Liver (tissue), 9 donors: ENCODE measurements around the gene GLOD4. TPM values are rescaled to one million over a fixed set of nuclear protein-coding genes. Genes with fewer than 3 reads are reported as not detected.
"Not testable (repeated sequence)": the region's sequence is repeated elsewhere in the genome, so short reads cannot be mapped to it uniquely, and the experiment has no call there.

Experiments used
- DNase-seq: peaks from one replicate; pipeline ENCODE4 v3.0.0-alpha.2; 2017; ENCODE audit warnings: low spot score
- H3K27ac ChIP-seq, 2 donors: one replicate each; pipeline ENCODE4 v1.7.0; 2013; ENCODE audit warnings: inconsistent platforms in 2 of 2, low read length in 2 of 2, control low read depth in 1 of 2, low read depth in 1 of 2, mild to moderate bottlenecking in 1 of 2
- H3K27me3 ChIP-seq, 4 donors: one replicate each; pipeline versions ENCODE4 v1.6.1 to v1.7.0; 2013; ENCODE audit warnings: low read length in 3 of 4, inconsistent platforms in 1 of 4, mild to moderate bottlenecking in 1 of 4, moderate library complexity in 1 of 4; ENCODE audit not compliant: control insufficient read depth in 4 of 4, insufficient read depth in 4 of 4
- H3K36me3 ChIP-seq, 4 donors: one replicate each; pipeline versions ENCODE4 v1.6.1 to v1.7.0; 2013; ENCODE audit warnings: low read length in 3 of 4, mild to moderate bottlenecking in 3 of 4, low read depth in 1 of 4, moderate library complexity in 1 of 4; ENCODE audit not compliant: control insufficient read depth in 4 of 4, insufficient read depth in 3 of 4
- H3K4me1 ChIP-seq, 4 donors: one replicate each; pipeline versions ENCODE4 v1.6.1 to v1.7.0; 2013; ENCODE audit warnings: low read length in 3 of 4, mild to moderate bottlenecking in 3 of 4, moderate library complexity in 1 of 4; ENCODE audit not compliant: control insufficient read depth in 4 of 4, insufficient read depth in 4 of 4
- H3K4me3 ChIP-seq, 3 donors: one replicate each; pipeline versions ENCODE4 v1.6.1 to v1.7.0; 2013; ENCODE audit warnings: low read length in 3 of 3, control low read depth in 1 of 3, low read depth in 1 of 3, mild to moderate bottlenecking in 1 of 3
- H3K9ac ChIP-seq, 2 donors: one replicate each; pipeline ENCODE4 v1.7.0; 2013; ENCODE audit warnings: low read length in 2 of 2, mild to moderate bottlenecking in 2 of 2, moderate library complexity in 2 of 2, control low read depth in 1 of 2, low read depth in 1 of 2
- H3K9me3 ChIP-seq, 4 donors: one replicate each; pipeline versions ENCODE4 v1.6.1 to v1.7.0; 2013; ENCODE audit warnings: low read length in 3 of 4; ENCODE audit not compliant: control insufficient read depth in 4 of 4
- EGR1 ChIP-seq, 2 donors: IDR thresholded peaks; 2 replicates each; pipeline ENCODE4 v1.6.1; 2016 to 2018; ENCODE audit warnings: antibody characterized with exemption in 2 of 2, low read depth in 2 of 2
- FOXA1 ChIP-seq: IDR thresholded peaks from 2 replicates; pipeline ENCODE4 v1.6.1; 2016; ENCODE audit warnings: antibody characterized with exemption
- FOXA2 ChIP-seq: IDR thresholded peaks from 2 replicates; pipeline ENCODE4 v1.6.1; 2016; ENCODE audit warnings: antibody characterized with exemption
- GABPA ChIP-seq, 2 donors: IDR thresholded peaks in 1 of 2; conservative IDR thresholded peaks in 1 of 2; 2 replicates each; pipeline ENCODE4 v1.6.1; 2016; ENCODE audit warnings: antibody characterized with exemption in 2 of 2, mild to moderate bottlenecking in 1 of 2, moderate library complexity in 1 of 2
- HNF4A ChIP-seq, 2 donors: conservative IDR thresholded peaks; 2 replicates each; pipeline ENCODE4 v1.6.1; 2016; ENCODE audit warnings: antibody characterized with exemption in 2 of 2, mild to moderate bottlenecking in 2 of 2
- HNF4G ChIP-seq: IDR thresholded peaks from 2 replicates; pipeline ENCODE4 v1.6.1; 2016; ENCODE audit warnings: antibody characterized with exemption
- JUND ChIP-seq, 2 donors: IDR thresholded peaks; 2 replicates each; pipeline ENCODE4 v1.6.1; 2016; ENCODE audit warnings: antibody characterized with exemption in 2 of 2
- NR2F2 ChIP-seq: IDR thresholded peaks from 2 replicates; pipeline ENCODE4 v1.6.1; 2016; ENCODE audit warnings: antibody characterized with exemption
- RAD21 ChIP-seq, 2 donors: IDR thresholded peaks; 2 replicates each; pipeline ENCODE4 v1.6.1; 2016; ENCODE audit warnings: antibody characterized with exemption in 2 of 2, mild to moderate bottlenecking in 2 of 2
- RXRA ChIP-seq, 2 donors: IDR thresholded peaks; 2 replicates each; pipeline ENCODE4 v1.6.1; 2017 to 2018; ENCODE audit warnings: antibody characterized with exemption in 2 of 2, mild to moderate bottlenecking in 1 of 2
- SP1 ChIP-seq: IDR thresholded peaks from 2 replicates; pipeline ENCODE4 v1.6.1; 2018; ENCODE audit warnings: antibody characterized with exemption, mild to moderate bottlenecking
- TAF1 ChIP-seq: conservative IDR thresholded peaks from 2 replicates; pipeline ENCODE4 v1.6.1; 2016; ENCODE audit warnings: antibody characterized with exemption, mild to moderate bottlenecking
- YY1 ChIP-seq: IDR thresholded peaks from 2 replicates; pipeline ENCODE4 v1.6.1; 2016; ENCODE audit warnings: antibody characterized with exemption, mild to moderate bottlenecking
- WGBS: extraction: QIAGEN DNeasy Blood & Tissue Kit; methylation state at CpG from one replicate; pipeline ENCODE4 v1.1.7; 2013; 5-methylcytosine and 5-hydroxymethylcytosine counted together
- polyA plus RNA-seq, 2 donors: library from polyadenylated mRNA; stranded (reverse) in 1 of 2; unstranded in 1 of 2; fragments of 200-250 nt in 1 of 2; fragments of >200 nt in 1 of 2; fragmentation: Nextera tagmentation in 1 of 2; extraction: Ambion mirVana in 1 of 2; gene quantifications; one replicate each; pipeline versions ENCODE4 v1.2.1 to v1.2.3, GENCODE V29; 2013 to 2015
- total RNA-seq, 2 donors: library from RNA; depleted of rRNA; stranded (reverse); fragments of >200 nt; gene quantifications; one replicate each; pipeline ENCODE4 v1.2.3, GENCODE V29; 2014
- TF ChIP-seq, protein P1 (sequence below): IDR thresholded peaks from 2 replicates; pipeline ENCODE4 v1.6.1; 2016; ENCODE audit warnings: antibody characterized with exemption
- TF ChIP-seq, protein P2 (sequence below): IDR thresholded peaks from 2 replicates; pipeline ENCODE4 v1.6.1; 2016; ENCODE audit warnings: antibody characterized with exemption
- TF ChIP-seq, protein P3 (sequence below): fragments of 150-350 bp; IDR thresholded peaks from 2 replicates; pipeline ENCODE4 v1.5.1; 2017; ENCODE audit warnings: improper control_type of control experiment, low read depth, low read length; ENCODE audit not compliant: missing input control
- TF ChIP-seq, protein P4 (sequence below): IDR thresholded peaks from 2 replicates; pipeline ENCODE4 v1.6.1; 2016; ENCODE audit warnings: antibody characterized with exemption
- TF ChIP-seq, protein P5 (sequence below): IDR thresholded peaks from 2 replicates; pipeline ENCODE4 v1.6.1; 2016; ENCODE audit warnings: antibody characterized with exemption, mild to moderate bottlenecking
- donor health status: healthy.
- donor health status: healthy.
- donor health status: healthy.
- donor health status: healthy.
- donor health status: healthy.

Gene GLOD4
- total and polyA plus RNA-seq, 4 donors, result 26.1 to 50.5 (median 39.0) TPM

DNA sequence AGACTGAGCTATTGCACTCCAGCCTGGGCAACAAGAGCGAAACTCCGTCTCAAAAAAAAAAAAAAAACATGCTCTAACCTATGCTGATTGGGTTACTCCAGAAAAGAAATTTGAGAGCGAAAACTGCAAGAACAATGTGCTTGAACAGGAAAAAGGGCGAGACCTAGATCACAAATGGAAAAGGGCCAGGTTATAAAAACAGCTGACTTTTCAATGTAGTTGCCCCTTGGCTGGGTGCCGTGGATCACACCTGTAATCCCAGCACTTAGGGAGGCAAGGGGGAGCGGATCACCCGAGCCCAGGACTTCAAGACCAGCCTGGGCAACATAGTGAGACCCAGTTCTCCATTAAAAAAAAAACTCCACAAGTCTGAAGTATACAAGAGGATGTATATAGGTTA lies 48.9 kb upstream of the GLOD4 start:
- no peaks in the 10 kb centered on the region for H3K36me3 ChIP-seq
- no peak for TF ChIP-seq NR2F2
- no peak for DNase-seq
- WGBS, result 88% methylated on average over 7 of the region's 7 CpGs
- H3K27me3 ChIP-seq, result no peaks in the 10 kb centered on the region
- no peaks in the 10 kb centered on the region for H3K9me3 ChIP-seq
- H3K4me3 ChIP-seq, result no peak overlapping the region
- H3K27ac ChIP-seq, result no peak overlapping the region
- no peak overlapping the region for H3K9ac ChIP-seq
- H3K4me1 ChIP-seq, result no peaks in the 10 kb centered on the region

DNA sequence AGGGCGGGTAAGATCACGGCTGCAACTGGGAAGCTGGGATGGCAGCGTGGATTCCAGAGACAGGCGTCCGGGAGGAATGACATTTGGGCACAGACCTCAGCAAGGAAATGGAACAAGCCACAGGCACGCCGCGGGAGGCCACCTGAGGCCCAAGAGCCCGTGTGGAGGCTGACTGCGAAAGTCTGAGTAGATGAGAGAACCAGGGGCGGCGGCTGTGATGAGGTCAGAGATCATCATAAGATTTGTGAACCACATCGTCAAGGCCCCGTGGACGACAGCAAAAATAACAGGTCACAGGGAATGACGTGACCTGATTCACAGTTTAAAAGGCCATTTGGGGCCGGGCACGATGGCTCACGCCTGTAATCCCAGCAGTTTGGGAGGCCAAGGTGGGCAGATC lies 48.3 kb upstream of the GLOD4 start:
- WGBS, result 77% methylated on average over 19 of the region's 19 CpGs

DNA sequence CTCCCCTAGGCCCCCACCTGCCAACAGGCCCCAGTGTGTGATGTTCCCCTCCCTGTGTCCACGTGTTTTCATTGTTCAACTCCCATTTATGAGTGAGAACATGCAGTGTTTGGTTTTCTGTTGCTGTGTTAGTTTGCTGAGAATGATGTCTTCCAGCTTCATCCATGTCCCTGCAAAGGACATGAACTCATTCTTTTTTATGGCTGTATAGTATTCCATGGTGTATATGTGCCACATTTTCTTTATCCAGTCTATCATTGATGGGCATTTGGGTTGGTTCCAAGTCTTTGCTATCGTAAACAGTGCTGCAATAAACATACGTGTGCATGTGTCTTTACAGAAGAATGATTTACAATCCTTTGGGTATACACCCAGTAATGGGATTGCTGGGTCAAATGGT lies 47.5 kb upstream of the GLOD4 start:
- H3K4me1 ChIP-seq, H3K9ac ChIP-seq, H3K9me3 ChIP-seq, H3K27me3 ChIP-seq, H3K27ac ChIP-seq, H3K4me3 ChIP-seq, DNase-seq, H3K36me3 ChIP-seq: not testable (repeated sequence)
- WGBS, result 82% methylated on average over 3 of the region's 3 CpGs

More for the DNA sequence above, 48.3 kb upstream of the GLOD4 start:
- no peaks in the 10 kb centered on the region for H3K27me3 ChIP-seq
- no peak overlapping the region for H3K27ac ChIP-seq
- H3K9ac ChIP-seq, result no peak overlapping the region
- H3K4me3 ChIP-seq, result no peak overlapping the region
- no peaks in the 10 kb centered on the region for H3K9me3 ChIP-seq
- no peak for TF ChIP-seq HNF4G
- no peak for TF ChIP-seq FOXA2
- TF ChIP-seq, protein P1, sequence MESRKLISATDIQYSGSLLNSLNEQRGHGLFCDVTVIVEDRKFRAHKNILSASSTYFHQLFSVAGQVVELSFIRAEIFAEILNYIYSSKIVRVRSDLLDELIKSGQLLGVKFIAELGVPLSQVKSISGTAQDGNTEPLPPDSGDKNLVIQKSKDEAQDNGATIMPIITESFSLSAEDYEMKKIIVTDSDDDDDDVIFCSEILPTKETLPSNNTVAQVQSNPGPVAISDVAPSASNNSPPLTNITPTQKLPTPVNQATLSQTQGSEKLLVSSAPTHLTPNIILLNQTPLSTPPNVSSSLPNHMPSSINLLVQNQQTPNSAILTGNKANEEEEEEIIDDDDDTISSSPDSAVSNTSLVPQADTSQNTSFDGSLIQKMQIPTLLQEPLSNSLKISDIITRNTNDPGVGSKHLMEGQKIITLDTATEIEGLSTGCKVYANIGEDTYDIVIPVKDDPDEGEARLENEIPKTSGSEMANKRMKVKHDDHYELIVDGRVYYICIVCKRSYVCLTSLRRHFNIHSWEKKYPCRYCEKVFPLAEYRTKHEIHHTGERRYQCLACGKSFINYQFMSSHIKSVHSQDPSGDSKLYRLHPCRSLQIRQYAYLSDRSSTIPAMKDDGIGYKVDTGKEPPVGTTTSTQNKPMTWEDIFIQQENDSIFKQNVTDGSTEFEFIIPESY, result no peak
- TF ChIP-seq FOXA1, result no peak
- TF ChIP-seq GABPA (IDR thresholded peaks at IDR 0.05 in 1 of 2, conservative IDR thresholded peaks at IDR 0.05 in 1 of 2), result no peak
- no peak for TF ChIP-seq HNF4A (conservative IDR thresholded peaks at IDR 0.05)
- TF ChIP-seq YY1, result no peak
- TF ChIP-seq, protein P2, sequence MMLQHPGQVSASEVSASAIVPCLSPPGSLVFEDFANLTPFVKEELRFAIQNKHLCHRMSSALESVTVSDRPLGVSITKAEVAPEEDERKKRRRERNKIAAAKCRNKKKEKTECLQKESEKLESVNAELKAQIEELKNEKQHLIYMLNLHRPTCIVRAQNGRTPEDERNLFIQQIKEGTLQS, result no peak
- TF ChIP-seq JUND (IDR thresholded peaks at IDR 0.05), result no peak
- TF ChIP-seq NR2F2, result no peak
- no peak for TF ChIP-seq TAF1
- TF ChIP-seq SP1, result no peak
- TF ChIP-seq RAD21 (IDR thresholded peaks at IDR 0.05), result no peak
- TF ChIP-seq, protein P3, sequence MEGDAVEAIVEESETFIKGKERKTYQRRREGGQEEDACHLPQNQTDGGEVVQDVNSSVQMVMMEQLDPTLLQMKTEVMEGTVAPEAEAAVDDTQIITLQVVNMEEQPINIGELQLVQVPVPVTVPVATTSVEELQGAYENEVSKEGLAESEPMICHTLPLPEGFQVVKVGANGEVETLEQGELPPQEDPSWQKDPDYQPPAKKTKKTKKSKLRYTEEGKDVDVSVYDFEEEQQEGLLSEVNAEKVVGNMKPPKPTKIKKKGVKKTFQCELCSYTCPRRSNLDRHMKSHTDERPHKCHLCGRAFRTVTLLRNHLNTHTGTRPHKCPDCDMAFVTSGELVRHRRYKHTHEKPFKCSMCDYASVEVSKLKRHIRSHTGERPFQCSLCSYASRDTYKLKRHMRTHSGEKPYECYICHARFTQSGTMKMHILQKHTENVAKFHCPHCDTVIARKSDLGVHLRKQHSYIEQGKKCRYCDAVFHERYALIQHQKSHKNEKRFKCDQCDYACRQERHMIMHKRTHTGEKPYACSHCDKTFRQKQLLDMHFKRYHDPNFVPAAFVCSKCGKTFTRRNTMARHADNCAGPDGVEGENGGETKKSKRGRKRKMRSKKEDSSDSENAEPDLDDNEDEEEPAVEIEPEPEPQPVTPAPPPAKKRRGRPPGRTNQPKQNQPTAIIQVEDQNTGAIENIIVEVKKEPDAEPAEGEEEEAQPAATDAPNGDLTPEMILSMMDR, result no peak
- TF ChIP-seq RXRA (IDR thresholded peaks at IDR 0.05), result no peak
- TF ChIP-seq, protein P4, sequence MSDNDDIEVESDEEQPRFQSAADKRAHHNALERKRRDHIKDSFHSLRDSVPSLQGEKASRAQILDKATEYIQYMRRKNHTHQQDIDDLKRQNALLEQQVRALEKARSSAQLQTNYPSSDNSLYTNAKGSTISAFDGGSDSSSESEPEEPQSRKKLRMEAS, result no peak
- TF ChIP-seq, protein P5, sequence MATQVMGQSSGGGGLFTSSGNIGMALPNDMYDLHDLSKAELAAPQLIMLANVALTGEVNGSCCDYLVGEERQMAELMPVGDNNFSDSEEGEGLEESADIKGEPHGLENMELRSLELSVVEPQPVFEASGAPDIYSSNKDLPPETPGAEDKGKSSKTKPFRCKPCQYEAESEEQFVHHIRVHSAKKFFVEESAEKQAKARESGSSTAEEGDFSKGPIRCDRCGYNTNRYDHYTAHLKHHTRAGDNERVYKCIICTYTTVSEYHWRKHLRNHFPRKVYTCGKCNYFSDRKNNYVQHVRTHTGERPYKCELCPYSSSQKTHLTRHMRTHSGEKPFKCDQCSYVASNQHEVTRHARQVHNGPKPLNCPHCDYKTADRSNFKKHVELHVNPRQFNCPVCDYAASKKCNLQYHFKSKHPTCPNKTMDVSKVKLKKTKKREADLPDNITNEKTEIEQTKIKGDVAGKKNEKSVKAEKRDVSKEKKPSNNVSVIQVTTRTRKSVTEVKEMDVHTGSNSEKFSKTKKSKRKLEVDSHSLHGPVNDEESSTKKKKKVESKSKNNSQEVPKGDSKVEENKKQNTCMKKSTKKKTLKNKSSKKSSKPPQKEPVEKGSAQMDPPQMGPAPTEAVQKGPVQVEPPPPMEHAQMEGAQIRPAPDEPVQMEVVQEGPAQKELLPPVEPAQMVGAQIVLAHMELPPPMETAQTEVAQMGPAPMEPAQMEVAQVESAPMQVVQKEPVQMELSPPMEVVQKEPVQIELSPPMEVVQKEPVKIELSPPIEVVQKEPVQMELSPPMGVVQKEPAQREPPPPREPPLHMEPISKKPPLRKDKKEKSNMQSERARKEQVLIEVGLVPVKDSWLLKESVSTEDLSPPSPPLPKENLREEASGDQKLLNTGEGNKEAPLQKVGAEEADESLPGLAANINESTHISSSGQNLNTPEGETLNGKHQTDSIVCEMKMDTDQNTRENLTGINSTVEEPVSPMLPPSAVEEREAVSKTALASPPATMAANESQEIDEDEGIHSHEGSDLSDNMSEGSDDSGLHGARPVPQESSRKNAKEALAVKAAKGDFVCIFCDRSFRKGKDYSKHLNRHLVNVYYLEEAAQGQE, result no peak
- no peak for TF ChIP-seq EGR1 (IDR thresholded peaks at IDR 0.05; ENCODE audit: low read depth in 2 of 2)
- peaks cover 0 to 3% (median 0%) of the 10 kb centered on the region in 4 donors for H3K36me3 ChIP-seq
- no peak for DNase-seq
- H3K4me1 ChIP-seq, result no peaks in the 10 kb centered on the region
